A673 (cell line): ENCODE measurements around the gene RASSF6. TPM values are rescaled to one million over a fixed set of nuclear protein-coding genes. Genes with fewer than 3 reads are reported as not detected.
"Not testable (repeated sequence)": the region's sequence is repeated elsewhere in the genome, so short reads cannot be mapped to it uniquely, and the experiment has no call there.

ENCODE experiments used
- BruUV-seq: library from RNA; stranded (reverse); fragments of 400-500 nt; replicated peaks from 2 replicates; lab custom pipeline; 2021; lab: Mats Ljungman, UMichigan
- CTCF ChIA-PET: fragments of 300-600 bp; sonication (Branson Sonifier 250); formaldehyde crosslinking; loops from one replicate; lab custom pipeline; 2022; ENCODE audit warnings: antibody characterized with exemption; lab: Charles Lee
- POLR2A ChIA-PET: fragments of 300-600 bp; sonication (Branson Sonifier 250); formaldehyde crosslinking; loops from one replicate; lab custom pipeline; 2022; ENCODE audit warnings: antibody characterized with exemption; ENCODE audit not compliant: low non-redundant PET; lab: Charles Lee
- DNase-seq: peaks from one replicate; pipeline ENCODE4 v3.0.0-alpha.2; 2015; ENCODE audit warnings: low spot score
- H3K27ac ChIP-seq: fragments of 200-600 bp; sonication (generic); 2 replicates; pipeline ENCODE4 v1.5.1; 2016; ENCODE audit warnings: mixed run types, low read depth, mild to moderate bottlenecking, mixed read lengths, antibody characterized with exemption, low read length; ENCODE audit not compliant: poor library complexity, severe bottlenecking
- H3K27me3 ChIP-seq: fragments of 200-600 bp; sonication (generic); replicated peaks from 2 replicates; pipeline ENCODE4 v1.6.1; 2017; ENCODE audit warnings: mixed run types, low read depth, mild to moderate bottlenecking, mixed read lengths, antibody characterized with exemption, low read length; ENCODE audit not compliant: insufficient read depth, poor library complexity
- H3K36me3 ChIP-seq: fragments of 200-600 bp; sonication (generic); 2 replicates; pipeline ENCODE4 v1.6.1; 2016; ENCODE audit warnings: mixed run types, mild to moderate bottlenecking, mixed read lengths, antibody characterized with exemption, low read length; ENCODE audit not compliant: insufficient read depth, poor library complexity, severe bottlenecking
- H3K4me1 ChIP-seq: fragments of 200-600 bp; sonication (generic); 2 replicates; pipeline ENCODE4 v1.6.1; 2017; ENCODE audit warnings: mixed run types, mild to moderate bottlenecking, mixed read lengths, antibody characterized with exemption, low read length; ENCODE audit not compliant: insufficient read depth, poor library complexity, severe bottlenecking
- H3K4me3 ChIP-seq: fragments of 200-600 bp; sonication (generic); 2 replicates; pipeline ENCODE4 v1.5.1; 2016; ENCODE audit warnings: low read depth, mixed run types, mild to moderate bottlenecking, mixed read lengths, low read length; ENCODE audit not compliant: poor library complexity, severe bottlenecking
- H3K9me3 ChIP-seq: fragments of 200-600 bp; sonication (generic); 2 replicates; pipeline ENCODE4 v1.6.1; 2016; ENCODE audit warnings: mixed run types, low read depth, mild to moderate bottlenecking, mixed read lengths, antibody characterized with exemption, low read length; ENCODE audit not compliant: poor library complexity, severe bottlenecking
- EZH2 ChIP-seq: fragments of 200-600 bp; sonication (generic); IDR thresholded peaks from 2 replicates; pipeline ENCODE4 v1.6.1; 2017; ENCODE audit warnings: borderline replicate concordance, low read depth, mild to moderate bottlenecking, mixed read lengths, antibody characterized with exemption, low read length; ENCODE audit not compliant: poor library complexity, severe bottlenecking
- intact Hi-C: fragments of 100-400 bp; cut with micrococcal nuclease; formaldehyde crosslinking; loops from one replicate; pipeline ENCODE4 v1.10.0; 2022; ENCODE audit not compliant: unreplicated experiment
- total RNA-seq: library from RNA; stranded (reverse); gene quantifications from 2 replicates; pipeline ENCODE4 v1.2.3, GENCODE V29; 2021
- TF ChIP-seq, protein P1 (sequence below): fragments of 300-800, 200-600 bp; sonication (generic); conservative IDR thresholded peaks from 2 replicates; pipeline ENCODE4 v1.5.1; 2017; ENCODE audit warnings: low read depth, mild to moderate bottlenecking, antibody characterized with exemption, low read length, moderate library complexity, mixed read lengths

RASSF6 gene
- total RNA-seq, 1 experiment from 2014 or later: not detected

DNA sequence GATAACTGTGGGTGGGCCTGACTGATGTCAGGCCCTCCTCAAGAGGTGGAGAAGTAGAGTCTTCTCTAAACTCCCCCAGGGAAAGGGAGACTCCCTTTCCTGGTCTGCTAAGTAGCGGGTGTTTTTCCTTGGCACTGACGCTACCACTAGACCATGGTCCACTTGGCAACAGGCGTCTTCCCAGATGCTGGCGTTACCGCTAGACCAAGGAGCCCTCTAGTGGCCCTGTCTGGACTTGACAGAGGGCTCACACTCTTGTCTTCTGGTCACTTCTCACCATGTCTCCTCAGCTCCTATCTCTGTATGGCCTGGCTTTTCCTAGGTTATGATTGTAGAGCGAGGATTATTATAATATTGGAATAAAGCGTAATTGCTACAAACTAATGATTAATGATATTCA, 45.7 kb upstream of the RASSF6 start:
- intact Hi-C loops: loop anchor here (10.0 kb wide), 1 partner anchor 649 kb away; no protein-coding TSS in a partner anchor
- H3K4me3 ChIP-seq, DNase-seq, BruUV-seq, H3K9me3 ChIP-seq, H3K27ac ChIP-seq, H3K27me3 ChIP-seq, H3K36me3 ChIP-seq, POLR2A ChIA-PET, CTCF ChIA-PET: not testable (repeated sequence)
- peaks cover 28% of the 10 kb centered on the region for H3K4me1 ChIP-seq
- TF ChIP-seq, protein P1, sequence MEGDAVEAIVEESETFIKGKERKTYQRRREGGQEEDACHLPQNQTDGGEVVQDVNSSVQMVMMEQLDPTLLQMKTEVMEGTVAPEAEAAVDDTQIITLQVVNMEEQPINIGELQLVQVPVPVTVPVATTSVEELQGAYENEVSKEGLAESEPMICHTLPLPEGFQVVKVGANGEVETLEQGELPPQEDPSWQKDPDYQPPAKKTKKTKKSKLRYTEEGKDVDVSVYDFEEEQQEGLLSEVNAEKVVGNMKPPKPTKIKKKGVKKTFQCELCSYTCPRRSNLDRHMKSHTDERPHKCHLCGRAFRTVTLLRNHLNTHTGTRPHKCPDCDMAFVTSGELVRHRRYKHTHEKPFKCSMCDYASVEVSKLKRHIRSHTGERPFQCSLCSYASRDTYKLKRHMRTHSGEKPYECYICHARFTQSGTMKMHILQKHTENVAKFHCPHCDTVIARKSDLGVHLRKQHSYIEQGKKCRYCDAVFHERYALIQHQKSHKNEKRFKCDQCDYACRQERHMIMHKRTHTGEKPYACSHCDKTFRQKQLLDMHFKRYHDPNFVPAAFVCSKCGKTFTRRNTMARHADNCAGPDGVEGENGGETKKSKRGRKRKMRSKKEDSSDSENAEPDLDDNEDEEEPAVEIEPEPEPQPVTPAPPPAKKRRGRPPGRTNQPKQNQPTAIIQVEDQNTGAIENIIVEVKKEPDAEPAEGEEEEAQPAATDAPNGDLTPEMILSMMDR: 0 out of 2 replicates have a peak, but pooled peaks have one; percentile 11

DNA sequence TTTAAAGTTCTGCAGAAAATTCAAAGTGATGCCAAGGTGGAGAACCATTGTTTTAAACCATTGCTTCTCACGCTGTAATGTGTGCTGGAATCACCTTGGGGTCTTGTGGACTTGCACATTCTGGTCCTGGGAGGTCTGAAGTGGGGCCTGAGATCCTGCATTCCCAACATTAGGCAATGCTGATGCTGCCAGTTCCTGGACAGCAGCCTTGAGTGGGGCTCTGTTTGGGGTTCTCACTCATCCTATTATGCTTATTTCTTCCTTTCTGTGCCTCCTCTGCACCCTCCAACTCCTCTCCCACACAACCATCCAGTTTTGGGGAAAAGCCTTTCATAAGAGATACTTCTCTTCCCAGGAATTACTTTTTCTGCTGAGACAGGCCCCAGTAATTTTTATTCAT, 44.2 kb upstream of the RASSF6 start:
- peaks cover 19% of the 10 kb centered on the region for H3K4me1 ChIP-seq
- ChIA-PET CTCF (no interaction called here), POLR2A (no interaction called here)
- H3K4me3 ChIP-seq: no peak overlapping the region
- no TSS peak for BruUV-seq
- no peaks in the 10 kb centered on the region for H3K27me3 ChIP-seq
- intact Hi-C loops: loop anchor here (10.0 kb wide), 1 partner anchor 650 kb away; no protein-coding TSS in a partner anchor
- no peak overlapping the region for H3K27ac ChIP-seq
- no peak for TF ChIP-seq EZH2
- no peaks in the 10 kb centered on the region for H3K36me3 ChIP-seq
- DNase-seq: no peak
- H3K9me3 ChIP-seq: no peaks in the 10 kb centered on the region

DNA sequence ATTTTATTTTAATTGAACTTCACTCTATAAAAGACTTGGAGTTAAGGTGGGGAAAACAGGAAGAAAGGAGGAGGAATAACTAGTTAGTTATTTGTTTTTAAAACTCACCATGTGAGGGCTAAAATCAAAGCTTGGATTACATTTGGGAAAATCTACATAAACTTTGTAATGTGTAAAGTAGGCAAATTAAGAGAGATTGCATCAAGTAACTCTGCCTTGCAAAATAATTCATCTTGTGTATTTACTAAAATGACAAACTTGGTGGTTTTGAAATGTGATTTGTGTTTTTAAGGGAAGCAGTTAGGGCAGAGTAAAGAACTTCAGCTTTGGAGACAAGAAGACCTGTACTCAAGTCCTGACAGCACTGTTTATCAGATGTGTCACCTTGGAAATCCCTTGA, 43.3 kb upstream of the RASSF6 start:
- no TSS peak for BruUV-seq
- Histone ChIP-seq H3K4me1 (peaks cover 19% of the 10 kb centered on the region), H3K27ac (no peak overlapping the region), H3K4me3 (no peak overlapping the region), H3K36me3 (no peaks in the 10 kb centered on the region), H3K27me3 (no peaks in the 10 kb centered on the region), H3K9me3 (no peaks in the 10 kb centered on the region)
- intact Hi-C loops: loop anchor here (2.0 to 10.0 kb wide), 3 partner anchors 259 to 651 kb away; no protein-coding TSS in a partner anchor
- TF ChIP-seq, protein P1: no peak
- TF ChIP-seq EZH2: no peak
- ChIA-PET CTCF (no interaction called here), POLR2A (no interaction called here)
- no peak for DNase-seq
